Measurements from ENCODE around the gene SPINT1. TPM values are rescaled to one million over a fixed set of nuclear protein-coding genes. Genes with fewer than 3 reads are reported as not detected.
A peak's percentile ranks its signal among the peaks of the same experiment; 100 is the strongest.

The SPINT1 gene
- total and polyA plus RNA-seq, 2 donors (not counting 1 experiment from before 2014, with no cell fraction given) = 14.4 to 21.3 TPM

GRCh38 chr15:40807888-40808461 is 35.9 kb upstream of the SPINT1 start:
- Histone ChIP-seq H3K4me2 (replicated peaks; ENCODE audit: low read depth, low read length, poor library complexity, severe bottlenecking) (peak overlapping the region; percentile 73), H3K9ac (ENCODE audit: low read length) (peak overlapping the region; percentile 84), H3K9me3 (ENCODE audit: control extremely low read depth in 1 of 3, control insufficient read depth in 2 of 3, insufficient read depth in 1 of 3, low read length in 2 of 3) (no peaks in the 10 kb centered on the region), H3K4me3 (ENCODE audit: control extremely low read depth in 1 of 5, extremely low read depth in 1 of 5, insufficient read depth in 1 of 5, low read depth in 2 of 5, low read length in 4 of 5) (peak overlapping the region; percentile 68 to 100 (median 100)), H3K36me3 (replicated peaks in 1 of 2; ENCODE audit: control extremely low read depth in 1 of 2, control insufficient read depth in 1 of 2, extremely low read depth in 1 of 2, insufficient read depth in 2 of 2, low read length in 1 of 2) (peaks cover 0 to 18% of the 10 kb centered on the region in 2 experiments), H4K20me1 (ENCODE audit: control insufficient read depth, insufficient read depth, low read length, poor library complexity, severe bottlenecking) (peaks cover 8% of the 10 kb centered on the region), H3K79me2 (ENCODE audit: control insufficient read depth, insufficient read depth, low read length) (peaks cover 52% of the 10 kb centered on the region), H3K4me1 (ENCODE audit: control insufficient read depth in 2 of 2, insufficient read depth in 2 of 2, low read length in 2 of 2) (peaks cover 12 to 18% of the 10 kb centered on the region in 2 donors), H2AFZ (ENCODE audit: insufficient read depth, low read depth, low read length, poor library complexity, severe bottlenecking) (peak overlapping the region; percentile 99), H3K27me3 (replicated peaks in 1 of 4; ENCODE audit: control extremely low read depth in 1 of 4, control insufficient read depth in 3 of 4, insufficient read depth in 4 of 4, low read length in 3 of 4) (no peaks in the 10 kb centered on the region), H3K27ac (ENCODE audit: low read length in 2 of 2) (no peak overlapping the region)
- POLR2A ChIA-PET = interaction anchor here (0.6 to 1.7 kb wide), 4 partner anchors 36 to 113 kb away, joined by 3 to 7 read pairs (median 4); partner anchors contain the start of genes RAD51, SPINT1 and VPS18
- DNase-seq (no peak), ATAC-seq (ENCODE audit: low read depth) (no peak)
- intact Hi-C loops (cut with micrococcal nuclease) = loop anchor here (1.0 to 5.0 kb wide), 8 partner anchors 36 to 609 kb away; partner anchors contain the start of genes C15orf62, KNL1, RMDN3 and RPUSD2
- CTCF ChIA-PET = interaction anchor here (1.3 kb wide), 1 partner anchor 114 kb away, joined by 4 read pairs; no protein-coding TSS in a partner anchor
- H3K4me3 Mint-ChIP-seq = peak overlapping the region; percentile 99
- 6% methylated on average over 18 of the region's 19 CpGs for WGBS (ENCODE audit: insufficient coverage)
- H3K9me3 Mint-ChIP-seq (ENCODE audit: insufficient read depth) = no peaks in the 10 kb centered on the region
- no peaks in the 10 kb centered on the region for H3K27me3 Mint-ChIP-seq
- H3K27ac Mint-ChIP-seq = peak overlapping the region; percentile 98
- peaks cover 24% of the 10 kb centered on the region for H3K4me1 Mint-ChIP-seq
- TF ChIP-seq, protein P1, sequence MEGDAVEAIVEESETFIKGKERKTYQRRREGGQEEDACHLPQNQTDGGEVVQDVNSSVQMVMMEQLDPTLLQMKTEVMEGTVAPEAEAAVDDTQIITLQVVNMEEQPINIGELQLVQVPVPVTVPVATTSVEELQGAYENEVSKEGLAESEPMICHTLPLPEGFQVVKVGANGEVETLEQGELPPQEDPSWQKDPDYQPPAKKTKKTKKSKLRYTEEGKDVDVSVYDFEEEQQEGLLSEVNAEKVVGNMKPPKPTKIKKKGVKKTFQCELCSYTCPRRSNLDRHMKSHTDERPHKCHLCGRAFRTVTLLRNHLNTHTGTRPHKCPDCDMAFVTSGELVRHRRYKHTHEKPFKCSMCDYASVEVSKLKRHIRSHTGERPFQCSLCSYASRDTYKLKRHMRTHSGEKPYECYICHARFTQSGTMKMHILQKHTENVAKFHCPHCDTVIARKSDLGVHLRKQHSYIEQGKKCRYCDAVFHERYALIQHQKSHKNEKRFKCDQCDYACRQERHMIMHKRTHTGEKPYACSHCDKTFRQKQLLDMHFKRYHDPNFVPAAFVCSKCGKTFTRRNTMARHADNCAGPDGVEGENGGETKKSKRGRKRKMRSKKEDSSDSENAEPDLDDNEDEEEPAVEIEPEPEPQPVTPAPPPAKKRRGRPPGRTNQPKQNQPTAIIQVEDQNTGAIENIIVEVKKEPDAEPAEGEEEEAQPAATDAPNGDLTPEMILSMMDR (IDR thresholded peaks at IDR 0.05) = no peak
- no peak for TF ChIP-seq EZH2 (IDR thresholded peaks at IDR 0.05; ENCODE audit: borderline replicate concordance, insufficient read depth, low read depth, low read length, poor library complexity, severe bottlenecking)

- H3K4me3 ChIP-seq (ENCODE audit: control extremely low read depth in 1 of 5, extremely low read depth in 1 of 5, insufficient read depth in 1 of 5, low read depth in 2 of 5, low read length in 4 of 5) = no peak overlapping the region
- Mint-ChIP-seq H3K4me1 (peaks cover 22% of the 10 kb centered on the region), H3K9me3 (ENCODE audit: insufficient read depth) (no peaks in the 10 kb centered on the region), H3K27ac (no peak overlapping the region), H3K4me3 (peak overlapping the region; percentile 99), H3K27me3 (no peaks in the 10 kb centered on the region)
- H3K4me2 ChIP-seq (replicated peaks; ENCODE audit: low read depth, low read length, poor library complexity, severe bottlenecking) = no peak overlapping the region
- H3K27ac ChIP-seq (ENCODE audit: low read length in 2 of 2) = no peak overlapping the region
- TF ChIP-seq, protein P1 (IDR thresholded peaks at IDR 0.05) = no peak
- TF ChIP-seq EZH2 (IDR thresholded peaks at IDR 0.05; ENCODE audit: borderline replicate concordance, insufficient read depth, low read depth, low read length, poor library complexity, severe bottlenecking) = no peak
- ATAC-seq (ENCODE audit: low read depth) = no peak
- intact Hi-C loops (cut with micrococcal nuclease) = loop anchor here (5.0 kb wide), 1 partner anchor 608 kb away; the partner anchor contains the start of gene RTF1
- peaks cover 42% of the 10 kb centered on the region for H3K79me2 ChIP-seq (ENCODE audit: control insufficient read depth, insufficient read depth, low read length)
- peaks cover 0 to 27% of the 10 kb centered on the region in 2 experiments for H3K36me3 ChIP-seq (replicated peaks in 1 of 2; ENCODE audit: control extremely low read depth in 1 of 2, control insufficient read depth in 1 of 2, extremely low read depth in 1 of 2, insufficient read depth in 2 of 2, low read length in 1 of 2)
- H3K9me3 ChIP-seq (ENCODE audit: control extremely low read depth in 1 of 3, control insufficient read depth in 2 of 3, insufficient read depth in 1 of 3, low read length in 2 of 3) = no peaks in the 10 kb centered on the region
- no peak overlapping the region for H2AFZ ChIP-seq (ENCODE audit: insufficient read depth, low read depth, low read length, poor library complexity, severe bottlenecking)
- 75% methylated on average over 4 of the region's 8 CpGs for WGBS (ENCODE audit: insufficient coverage)
- no peaks in the 10 kb centered on the region for H4K20me1 ChIP-seq (ENCODE audit: control insufficient read depth, insufficient read depth, low read length, poor library complexity, severe bottlenecking)
- DNase-seq = no peak
- H3K27me3 ChIP-seq (replicated peaks in 1 of 4; ENCODE audit: control extremely low read depth in 1 of 4, control insufficient read depth in 3 of 4, insufficient read depth in 4 of 4, low read length in 3 of 4) = no peaks in the 10 kb centered on the region
- H3K9ac ChIP-seq (ENCODE audit: low read length) = no peak overlapping the region
- ChIA-PET CTCF (no interaction called here), POLR2A (no interaction called here)
- H3K4me1 ChIP-seq (ENCODE audit: control insufficient read depth in 2 of 2, insufficient read depth in 2 of 2, low read length in 2 of 2) = peaks cover 12 to 18% of the 10 kb centered on the region in 2 donors
These were observed 34.9 kb upstream of the SPINT1 start for GRCh38 chr15:40808861-40809450.
